ENCODE data around the gene FOXD4L3.
"Not testable (repeated sequence)": the region's sequence is repeated elsewhere in the genome, so short reads cannot be mapped to it uniquely, and the experiment has no call there.

DNA sequence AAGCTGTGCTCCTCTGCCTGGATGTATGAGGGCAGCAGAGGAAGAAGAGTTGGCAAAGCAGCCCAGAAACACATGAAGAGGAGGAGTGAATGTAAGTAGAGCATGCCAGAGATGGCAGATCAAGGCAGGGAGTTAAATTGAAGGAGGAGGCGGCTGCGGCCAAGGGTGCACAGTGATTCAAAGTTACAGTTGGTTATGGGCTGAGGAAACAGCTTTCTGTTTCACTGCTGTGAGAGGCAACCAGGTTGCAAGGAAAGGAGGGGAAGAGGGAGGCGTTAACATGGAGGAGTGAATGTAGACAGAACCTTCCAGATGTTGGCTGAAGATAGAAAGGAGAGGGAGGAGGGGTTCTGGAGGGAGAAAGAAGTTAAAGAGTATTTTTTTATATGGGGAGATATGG lies 33.3 kb downstream of the FOXD4L3 start:
- not testable (repeated sequence) for TF ChIP-seq CTCF (conservative IDR thresholded peaks at IDR 0.05; ENCODE audit: low read depth, low read length); EZH2 (IDR thresholded peaks at IDR 0.05; ENCODE audit: borderline replicate concordance, low read depth, low read length, poor library complexity, severe bottlenecking)
